COR-L47 (cell line): ENCODE data around the gene SLC23A3.

Experiments
- DNase-seq: peaks from one replicate; lab custom pipeline; 2025; lab: John Stamatoyannopoulos, UW

Gene SLC23A3

DNA sequence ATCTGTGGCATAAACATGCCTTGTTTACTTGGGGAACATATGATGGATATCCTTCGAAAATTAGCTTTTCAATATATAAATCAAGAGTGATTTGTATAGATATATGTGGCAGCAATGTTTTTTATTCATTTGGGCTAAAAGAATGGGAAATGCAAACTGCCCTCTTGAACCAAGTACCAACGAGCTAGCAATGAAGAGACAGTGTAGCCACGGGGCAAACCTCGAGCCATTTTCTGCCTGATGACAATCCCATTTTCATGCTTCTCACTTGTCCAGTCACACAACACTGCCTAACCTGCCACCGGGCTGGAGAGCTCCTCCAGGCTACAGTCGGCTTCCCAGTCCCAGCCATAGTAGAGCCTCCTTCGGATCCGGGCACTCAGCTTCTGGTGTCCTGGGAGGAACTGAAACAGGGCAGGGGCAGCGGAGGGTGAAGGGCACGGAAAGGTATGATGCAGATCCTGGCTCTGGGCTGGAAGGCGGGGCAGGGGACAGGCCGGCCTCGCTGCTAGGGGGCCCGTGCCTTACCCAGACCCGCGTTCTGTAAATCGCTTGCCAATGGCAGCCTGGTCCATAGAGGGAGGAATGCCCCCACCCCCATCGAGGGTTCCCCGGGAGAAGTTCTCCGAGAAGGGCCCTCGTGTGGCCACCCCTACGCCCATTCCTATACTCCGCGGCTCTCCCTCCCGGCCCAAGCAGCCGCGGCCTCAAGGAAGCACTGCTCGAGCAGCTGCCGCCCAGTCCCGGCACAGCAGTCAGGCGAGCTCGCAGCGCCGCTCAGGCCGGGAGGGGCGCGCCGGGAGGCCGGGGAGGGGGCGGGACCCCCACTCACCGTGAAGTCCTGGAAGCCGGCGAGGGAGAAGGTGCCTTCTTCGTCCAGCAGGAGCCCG lies 6.3 kb upstream of the SLC23A3 start:
- DNase-seq = peak; percentile 71

DNA sequence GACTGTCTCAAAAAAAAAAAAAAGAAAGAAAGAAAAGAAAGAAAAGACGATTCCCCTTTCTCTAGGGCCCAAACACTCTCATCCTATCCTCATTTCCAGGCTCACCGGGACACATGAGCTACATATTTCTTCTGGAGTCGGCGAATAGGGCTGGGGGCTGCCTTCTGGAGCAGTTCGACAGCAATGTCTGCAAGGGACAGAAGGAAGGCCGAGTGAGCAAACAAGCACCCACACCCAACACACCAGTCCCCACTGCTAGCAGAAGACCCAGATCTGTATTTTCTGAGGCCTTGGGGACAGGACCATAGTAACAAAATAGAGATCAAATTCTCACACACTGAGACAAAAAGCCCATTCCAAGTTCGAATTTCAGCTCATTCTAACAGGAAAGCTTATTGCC lies 5.7 kb upstream of the SLC23A3 start:
- DNase-seq = no peak

DNA sequence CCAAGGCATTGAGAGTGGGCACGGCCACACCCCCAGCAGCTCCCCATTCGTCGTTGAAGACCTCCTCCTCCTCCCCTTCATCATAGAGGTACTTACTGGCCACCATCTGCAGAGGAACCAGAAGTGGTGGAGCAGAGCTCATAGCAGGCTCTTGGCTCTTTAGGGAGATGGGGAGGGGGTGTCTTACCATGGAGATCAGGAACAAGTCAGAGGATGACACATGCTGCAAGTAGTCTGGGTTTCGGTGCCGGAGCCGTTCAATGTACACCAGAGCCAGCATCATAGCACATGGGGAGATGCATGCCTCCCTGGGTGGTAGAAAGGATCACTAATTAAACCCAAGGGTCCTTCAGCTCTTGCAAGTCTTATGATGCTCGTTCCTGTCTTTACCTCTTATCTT lies 5.0 kb upstream of the SLC23A3 start:
- no peak for DNase-seq

DNA sequence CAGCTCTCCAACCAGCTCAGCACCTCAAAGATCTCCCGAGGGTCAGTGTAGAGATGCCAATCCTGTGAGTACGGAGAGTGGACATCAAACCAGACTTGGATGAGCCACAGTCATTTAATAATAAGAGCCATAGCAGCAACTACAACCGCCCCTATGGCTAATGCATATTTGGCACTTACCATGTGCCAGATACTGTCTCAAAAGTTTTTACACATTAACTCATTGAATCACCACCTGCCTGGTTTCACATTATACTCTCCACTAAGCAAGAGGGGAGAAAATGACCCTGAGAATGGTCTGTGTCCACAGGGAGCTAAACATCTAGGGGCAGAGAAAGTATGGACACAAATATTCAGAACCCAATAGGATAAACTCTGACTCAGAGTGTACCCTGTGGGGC lies 4.3 kb upstream of the SLC23A3 start:
- DNase-seq = no peak

DNA sequence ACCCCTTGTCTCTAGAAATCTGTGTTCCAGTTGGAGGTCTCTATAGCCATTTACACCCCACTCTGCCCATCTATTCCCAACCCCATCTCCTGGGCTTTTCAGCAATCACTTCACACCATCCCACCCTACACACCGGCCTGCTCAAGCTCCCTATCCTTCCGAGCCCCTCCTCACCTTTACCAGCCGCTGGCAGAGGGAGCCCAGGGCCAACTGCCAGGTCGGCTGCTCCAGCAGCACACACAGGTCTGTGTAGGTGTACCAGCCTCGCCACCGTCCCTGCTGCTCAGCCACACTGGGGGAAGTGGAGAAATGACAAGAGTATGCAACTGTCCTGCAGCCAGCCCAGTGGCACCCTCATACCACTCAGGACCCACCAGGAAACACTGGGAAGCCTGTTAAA lies 3.3 kb upstream of the SLC23A3 start:
- DNase-seq = no peak

DNA sequence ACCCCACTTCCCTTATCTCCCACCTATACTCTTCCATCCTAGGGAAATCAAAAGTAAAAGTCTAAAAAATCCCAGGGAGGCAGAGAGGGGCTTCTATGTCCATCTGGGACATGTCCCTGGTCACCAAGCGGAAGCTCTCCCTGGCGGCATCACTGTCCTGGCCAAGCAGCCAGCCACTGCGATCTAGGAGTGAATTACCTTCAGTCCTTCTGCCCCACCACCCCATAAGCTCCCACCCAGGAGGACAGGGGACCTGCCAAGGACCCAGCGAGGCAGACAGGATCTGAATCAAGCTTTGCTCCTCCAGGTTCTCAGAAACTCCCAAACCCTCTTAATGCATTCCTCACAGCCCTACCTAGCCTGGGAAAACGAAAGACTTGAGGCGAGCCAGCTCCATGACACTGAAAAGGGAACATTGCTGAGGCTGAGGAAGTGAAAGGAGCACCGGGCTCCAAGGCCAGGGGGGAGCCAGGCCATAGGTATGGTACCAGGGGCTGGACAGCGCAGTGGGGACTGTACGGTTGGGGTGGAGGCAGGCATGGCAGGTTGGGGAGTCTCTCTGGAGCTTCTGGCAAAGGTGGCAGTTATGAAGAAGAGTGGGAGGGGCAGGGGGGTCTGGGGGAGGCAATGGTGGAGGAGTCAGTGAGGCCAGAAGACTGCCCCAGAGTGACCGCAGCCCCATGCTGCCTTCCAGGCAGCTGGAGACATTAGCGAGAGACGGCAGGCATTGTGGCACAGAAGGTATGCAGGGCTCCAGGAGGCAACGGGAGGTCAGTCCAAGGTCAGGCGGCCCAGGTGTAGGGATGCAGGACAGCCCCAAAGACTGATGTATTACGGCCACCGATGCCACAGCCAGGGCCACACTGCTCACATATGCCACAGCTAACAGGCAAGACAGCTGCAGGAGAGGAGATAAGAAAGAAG lies 2.7 kb upstream of the SLC23A3 start:
- DNase-seq = no peak

DNA sequence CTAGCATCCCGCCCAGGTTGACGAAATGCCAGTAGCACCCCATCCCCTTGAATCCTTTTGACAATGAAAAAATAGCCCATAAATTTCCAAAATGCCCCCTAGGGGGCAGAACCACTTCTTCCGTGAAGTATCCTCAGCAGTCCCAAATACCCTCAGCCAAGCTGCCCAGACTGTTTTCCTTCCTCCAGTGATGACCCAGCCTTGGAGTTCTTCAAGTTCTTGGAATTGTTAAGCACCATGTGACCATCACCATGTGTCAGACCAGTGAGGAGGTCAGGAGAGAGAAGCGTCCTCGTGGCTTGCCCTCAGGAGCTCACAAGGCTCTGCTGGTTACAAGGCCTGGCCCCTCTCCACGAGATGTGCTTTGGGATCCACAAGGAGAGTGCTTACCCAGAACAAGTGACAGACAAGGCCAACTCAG lies 1.4 kb upstream of the SLC23A3 start:
- peak; percentile 11 for DNase-seq

DNA sequence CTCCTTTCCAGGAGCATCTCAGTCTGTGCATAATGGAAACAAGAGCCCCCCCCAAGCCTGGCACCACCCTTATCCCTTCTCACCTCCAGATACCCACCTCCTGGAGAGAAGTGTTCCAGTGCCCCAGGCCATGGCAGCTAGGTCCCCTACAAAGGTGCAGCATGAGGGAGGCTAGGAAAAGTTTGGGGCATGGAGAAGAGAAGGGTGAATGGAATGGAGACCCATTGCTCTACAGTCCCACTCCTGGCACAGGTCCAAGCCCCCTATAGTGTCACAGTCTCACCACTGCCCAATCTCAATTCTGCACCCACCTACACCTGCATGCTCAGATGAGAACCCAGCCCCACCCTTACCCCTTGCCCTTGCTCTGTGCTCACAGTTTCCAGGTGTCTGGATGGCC lies 897 bp downstream of the SLC23A3 start:
- DNase-seq = no peak

DNA sequence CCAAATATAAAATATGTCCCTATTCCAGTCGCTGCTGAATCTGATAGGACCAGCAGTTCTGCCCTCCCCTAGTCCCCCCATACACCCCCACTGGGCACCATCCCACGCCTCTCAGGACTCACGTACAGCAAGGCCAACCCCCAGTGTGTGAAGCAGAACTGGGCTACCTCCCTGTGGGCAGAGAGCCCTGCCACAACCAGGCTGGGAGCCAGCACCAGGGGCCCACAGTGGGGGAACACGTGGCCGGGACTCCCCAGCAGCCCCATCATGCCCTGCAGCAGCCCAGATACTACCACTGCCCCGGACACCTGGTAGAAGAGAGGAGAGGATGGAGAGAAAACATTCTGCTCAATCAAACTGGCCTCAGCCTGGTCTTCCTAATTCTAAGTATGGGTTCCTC lies 1.3 kb downstream of the SLC23A3 start:
- DNase-seq = no peak

DNA sequence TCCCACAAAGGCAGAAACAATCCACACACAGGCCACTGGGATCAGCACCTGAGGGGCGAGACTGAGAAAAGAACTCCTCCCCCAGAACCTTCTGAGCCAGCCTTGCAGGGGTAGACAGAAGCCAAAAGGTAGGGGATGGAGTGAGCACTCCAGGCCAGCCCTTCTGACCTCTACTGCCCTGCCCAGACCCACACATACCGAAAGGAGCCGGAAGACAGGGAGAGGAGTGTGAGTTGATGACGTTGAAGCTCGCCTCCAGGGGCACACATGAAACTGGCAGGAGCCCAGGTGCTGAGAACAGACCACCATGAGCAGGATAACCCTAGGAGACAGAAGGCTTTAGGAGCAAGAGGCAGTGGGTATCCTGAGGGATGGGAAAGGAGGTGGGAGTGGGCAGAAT lies 1.8 kb downstream of the SLC23A3 start:
- DNase-seq = no peak

DNA sequence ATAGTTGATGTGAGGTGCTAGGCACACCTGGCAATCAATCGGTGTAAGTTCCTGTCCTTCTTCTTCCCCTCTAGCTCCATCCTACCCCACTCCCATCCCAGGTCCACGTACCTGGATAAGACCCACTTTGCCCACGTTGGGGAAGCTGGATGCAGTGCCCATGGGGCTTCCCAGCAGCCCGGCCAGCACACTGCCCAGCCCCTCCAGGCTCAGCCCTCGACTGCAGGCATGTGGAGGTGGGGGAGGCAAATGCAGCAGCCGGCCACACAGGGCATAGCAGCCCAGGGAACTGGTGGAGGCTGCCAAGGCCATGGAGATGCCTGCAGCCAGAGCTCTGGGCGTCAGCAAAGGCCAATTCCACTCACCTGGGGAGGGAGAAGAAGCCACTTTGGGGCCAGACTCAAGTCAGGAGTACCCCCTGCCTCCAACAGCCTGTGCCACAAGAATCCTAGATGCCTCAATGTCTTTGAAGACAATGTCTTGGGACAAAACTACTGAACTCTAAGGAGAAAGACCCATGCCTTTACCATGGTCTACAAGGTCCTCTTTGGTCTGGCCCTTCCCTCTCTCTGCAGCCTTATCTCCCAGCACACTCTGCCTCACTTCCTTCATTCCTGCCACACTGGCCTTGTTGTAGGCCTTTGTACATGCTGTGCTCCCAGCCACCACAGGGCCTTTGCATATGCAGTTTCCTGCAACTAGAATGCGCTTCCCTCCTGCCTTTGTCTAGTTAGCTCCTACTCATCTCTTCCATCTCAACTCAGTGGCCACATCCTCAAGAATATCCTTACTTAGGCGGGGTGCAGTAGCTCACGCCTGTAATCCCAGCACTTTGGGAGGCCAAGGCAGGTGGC lies 4.5 kb downstream of the SLC23A3 start:
- DNase-seq = no peak

DNA sequence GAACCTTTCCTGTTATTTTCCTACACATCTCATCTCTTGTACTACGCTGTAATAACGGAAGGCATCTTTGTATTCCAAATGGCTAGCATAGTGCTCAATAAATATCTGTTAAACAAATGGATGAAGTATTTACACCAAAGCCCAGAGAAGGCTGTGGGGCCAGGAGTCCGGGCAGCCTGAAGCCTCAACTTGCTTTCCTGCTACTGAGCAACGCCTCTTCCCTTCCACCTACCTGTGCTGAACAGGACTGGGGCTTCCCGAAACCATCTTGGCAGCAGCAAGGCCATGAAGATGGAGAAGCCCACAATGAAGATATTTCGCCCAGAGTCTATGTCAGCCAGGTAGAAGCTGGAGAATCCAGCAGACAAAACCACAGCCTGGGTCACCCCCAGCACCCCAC lies 6.7 kb downstream of the SLC23A3 start:
- DNase-seq = no peak

DNA sequence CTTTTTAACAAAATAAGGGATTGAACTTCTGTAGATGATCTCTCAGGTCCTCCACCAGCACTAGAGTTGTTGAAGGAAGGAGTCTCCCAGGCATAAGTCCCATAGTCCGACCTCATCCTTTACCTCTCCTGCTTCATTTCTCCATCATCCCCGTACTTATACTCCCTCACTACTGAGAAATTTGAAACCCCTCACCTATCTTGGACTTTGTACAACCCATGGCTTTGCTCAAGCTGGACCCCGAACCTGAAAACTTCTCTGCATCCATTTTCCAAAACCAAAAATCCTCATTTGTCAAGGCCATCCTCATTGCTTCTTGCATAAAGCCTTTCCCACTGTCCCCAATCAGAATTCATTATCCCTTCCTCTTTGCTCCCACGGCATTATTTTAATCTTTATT lies 8.7 kb downstream of the SLC23A3 start:
- DNase-seq = no peak

DNA sequence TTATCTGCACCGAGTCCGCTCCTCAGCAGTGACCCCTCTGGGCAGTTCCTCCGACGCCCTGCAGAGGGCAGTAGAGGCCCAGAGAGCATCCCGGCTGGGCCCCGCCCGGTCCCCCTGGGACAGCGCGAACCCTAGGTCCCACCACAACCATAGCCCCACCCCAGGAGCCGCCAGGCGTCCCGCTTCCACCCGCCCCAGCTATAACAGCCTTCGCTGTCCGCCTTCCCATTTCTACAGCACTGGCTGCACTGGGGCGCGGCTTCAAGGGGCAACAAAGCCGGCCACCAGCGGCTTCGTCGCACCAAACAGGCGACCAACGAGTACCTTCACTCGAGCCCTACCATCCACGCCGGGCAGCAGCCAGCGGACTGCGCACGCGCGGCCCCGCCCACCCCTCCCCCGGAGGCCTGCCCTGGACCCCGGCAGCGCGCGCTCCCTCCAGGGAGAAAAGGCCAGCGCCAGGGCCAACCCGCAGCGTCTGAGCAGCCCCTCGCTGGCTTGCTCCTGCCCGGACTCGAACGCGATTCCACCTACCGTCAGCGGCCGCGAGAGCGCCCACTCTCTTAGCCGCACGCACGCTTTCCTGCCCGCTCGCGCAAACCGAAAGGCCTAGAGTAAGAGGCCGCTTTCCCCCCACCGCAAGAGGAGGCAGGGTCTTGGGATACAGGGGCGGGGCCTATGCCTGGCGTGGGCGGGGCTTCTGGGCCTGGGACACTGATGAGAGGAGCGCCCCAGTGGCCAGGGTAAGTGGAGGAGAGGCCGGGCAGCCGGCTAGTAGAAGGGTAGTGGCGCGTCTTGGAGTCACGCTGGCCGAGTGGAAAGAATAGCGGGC lies 9.4 kb downstream of the SLC23A3 start, which contains the start of gene NHEJ1:
Gene NHEJ1, minus strand, starts transcription at position 630 of the 832 bp plus-strand sequence. CDS start 2,453 bp downstream, outside the sequence.
- DNase-seq = peak; percentile 83

DNA sequence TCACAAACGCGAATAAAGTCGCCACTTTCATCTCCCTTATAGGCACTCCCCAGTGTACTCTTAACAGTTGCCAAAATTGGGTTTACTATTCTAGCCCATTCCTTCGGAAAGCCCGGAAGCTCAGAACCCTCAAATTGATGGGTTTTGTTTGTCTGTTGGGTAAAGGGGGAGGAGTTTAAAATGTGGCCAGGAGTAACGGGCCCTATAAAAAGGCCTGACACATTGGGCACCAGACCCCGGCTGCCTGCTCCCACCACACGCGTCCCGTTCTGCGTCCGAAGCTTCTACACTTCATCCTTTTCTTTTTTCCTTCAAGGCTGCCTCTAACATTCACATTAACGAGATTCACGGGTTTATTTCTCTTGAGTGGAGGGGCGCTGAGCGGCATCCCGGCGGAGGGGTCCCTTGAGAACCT lies 10.1 kb downstream of the SLC23A3 start:
- no peak for DNase-seq

DNA sequence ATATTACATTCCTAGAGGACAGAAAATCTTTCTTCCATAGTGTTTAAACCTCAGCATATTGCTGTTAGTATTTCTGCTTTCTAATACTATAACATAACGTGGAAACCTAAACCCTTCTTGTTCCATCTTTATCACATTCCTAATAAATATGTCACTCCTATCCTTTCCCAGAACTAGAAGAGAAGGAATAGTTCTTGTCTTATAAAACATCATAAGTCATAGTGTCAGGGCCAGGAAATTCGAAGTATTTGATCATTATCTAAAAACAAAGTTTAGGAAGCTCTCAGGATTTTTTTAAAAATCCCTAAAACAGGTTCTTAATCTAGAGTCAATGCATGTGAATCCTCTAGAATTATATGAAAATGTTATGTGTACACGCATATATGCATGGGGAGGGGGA lies 11.2 kb downstream of the SLC23A3 start:
- no peak for DNase-seq

DNA sequence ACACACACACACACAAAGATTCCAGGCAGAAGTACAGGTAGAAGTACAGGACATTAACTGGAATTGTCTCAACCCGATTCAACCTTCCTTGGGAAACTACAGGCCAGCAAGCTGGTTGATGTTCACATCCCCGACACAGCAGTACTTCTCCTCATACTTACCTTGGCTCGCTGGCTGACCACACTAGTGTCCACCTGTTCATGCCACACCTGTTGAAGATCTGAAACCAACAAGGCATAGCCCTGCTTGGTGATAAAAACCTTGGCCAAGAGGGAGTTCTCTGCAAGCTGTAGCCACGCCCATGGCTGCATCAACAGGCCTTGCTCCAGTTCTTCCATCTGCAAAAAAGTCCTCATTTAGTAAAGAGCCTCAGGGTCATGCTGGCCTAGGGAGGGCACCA lies 11.8 kb downstream of the SLC23A3 start:
- DNase-seq = no peak

DNA sequence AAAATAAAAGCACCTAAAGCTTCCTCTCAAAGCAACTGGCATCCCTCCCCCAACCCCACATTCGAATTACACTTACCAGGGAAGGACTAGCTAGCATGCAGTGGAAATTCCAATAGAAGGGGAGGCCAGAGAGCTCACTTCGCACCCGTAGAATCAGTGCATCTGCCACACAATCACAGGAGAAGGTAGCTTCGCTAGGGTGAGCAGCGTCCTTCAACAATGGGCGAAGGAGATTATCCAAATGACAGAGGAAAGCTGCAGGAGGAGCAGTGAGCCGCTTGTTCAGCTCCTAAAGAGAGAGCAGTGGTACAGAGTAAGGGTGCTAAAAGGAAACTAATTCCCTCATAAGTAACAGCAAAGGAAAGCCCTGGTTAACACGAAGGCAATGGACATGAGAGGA lies 12.4 kb downstream of the SLC23A3 start:
- DNase-seq = no peak

DNA sequence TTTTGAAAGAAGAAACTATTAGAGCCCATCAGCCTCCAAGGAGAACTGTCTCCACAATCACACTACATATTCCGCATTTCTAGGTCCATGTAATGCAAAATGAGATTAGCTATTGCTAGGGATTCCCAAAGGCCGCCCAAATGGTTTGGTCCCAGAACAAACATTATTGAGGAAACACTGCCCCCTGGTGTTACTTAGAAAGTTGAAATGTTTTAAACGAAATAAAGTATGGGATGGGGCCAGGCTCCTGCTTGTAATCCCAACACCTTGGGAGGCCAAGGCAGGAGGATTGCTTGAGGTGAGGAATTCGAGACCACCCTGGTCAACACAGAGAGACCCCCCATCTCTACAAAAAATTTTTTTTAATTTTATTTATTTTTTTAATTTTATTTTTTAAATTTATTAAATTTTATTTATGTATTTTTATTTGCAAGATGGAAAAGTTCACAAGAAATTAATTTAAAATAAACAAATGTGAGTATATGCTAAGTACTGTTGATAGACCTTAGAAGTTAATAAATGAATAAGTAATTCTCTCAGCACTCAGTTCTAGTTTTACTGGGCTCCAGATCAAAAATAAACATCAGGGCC lies 14.7 kb downstream of the SLC23A3 start:
- DNase-seq = peak; percentile 89

DNA sequence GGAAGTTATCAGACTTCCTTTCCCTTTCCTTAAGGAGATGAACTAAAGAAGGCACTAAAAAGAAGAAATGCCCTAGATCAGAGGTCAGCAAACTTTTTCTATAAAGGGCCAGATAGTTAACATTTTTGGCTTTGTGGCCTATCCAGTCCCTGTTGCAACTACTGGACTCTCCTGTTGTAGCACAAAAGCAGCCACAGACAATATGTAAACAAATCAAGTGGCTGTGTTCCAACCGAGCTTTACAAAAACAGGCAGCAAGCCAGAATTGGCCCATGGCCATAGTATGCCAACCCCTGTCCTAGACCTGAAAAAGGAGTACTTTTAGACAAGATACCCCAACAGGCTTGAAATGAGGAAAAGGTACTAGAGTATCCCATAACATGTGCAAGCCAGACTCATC lies 20.2 kb downstream of the SLC23A3 start:
- peak; percentile 43 for DNase-seq

DNA sequence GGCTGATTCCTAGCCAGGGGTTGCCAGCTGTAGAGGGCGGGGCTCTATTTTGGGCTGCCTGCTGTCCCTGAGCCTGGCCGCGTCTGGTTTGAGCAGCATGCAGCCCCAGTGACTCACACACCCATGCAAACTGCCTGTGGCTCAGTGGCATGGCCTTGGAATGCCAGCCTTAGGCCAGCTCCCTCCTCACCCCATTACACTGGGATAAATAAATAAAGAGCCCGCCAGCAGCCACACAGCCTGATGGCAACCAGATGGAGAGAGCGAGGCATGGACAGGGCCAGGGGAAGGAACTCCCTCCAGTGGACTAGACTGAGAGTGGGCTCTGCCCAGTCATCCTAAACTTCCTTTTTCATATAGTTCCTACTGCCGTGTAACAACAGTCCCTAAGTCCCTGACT lies 27.5 kb downstream of the SLC23A3 start:
- DNase-seq = no peak
